Measurements from ENCODE around the gene OSBPL8.
A peak's percentile ranks its signal among the peaks of the same experiment; 100 is the strongest.
"Not testable (repeated sequence)": the region's sequence is repeated elsewhere in the genome, so short reads cannot be mapped to it uniquely, and the experiment has no call there.

The OSBPL8 gene

GRCh38 chr12:76413121-76413520, 146.4 kb downstream of the OSBPL8 start:
- DNase-seq = no peak

GRCh38 chr12:76410781-76411180, 148.8 kb downstream of the OSBPL8 start:
- no peak for DNase-seq

GRCh38 chr12:76410371-76410770, 149.2 kb downstream of the OSBPL8 start:
- DNase-seq = no peak

DNA sequence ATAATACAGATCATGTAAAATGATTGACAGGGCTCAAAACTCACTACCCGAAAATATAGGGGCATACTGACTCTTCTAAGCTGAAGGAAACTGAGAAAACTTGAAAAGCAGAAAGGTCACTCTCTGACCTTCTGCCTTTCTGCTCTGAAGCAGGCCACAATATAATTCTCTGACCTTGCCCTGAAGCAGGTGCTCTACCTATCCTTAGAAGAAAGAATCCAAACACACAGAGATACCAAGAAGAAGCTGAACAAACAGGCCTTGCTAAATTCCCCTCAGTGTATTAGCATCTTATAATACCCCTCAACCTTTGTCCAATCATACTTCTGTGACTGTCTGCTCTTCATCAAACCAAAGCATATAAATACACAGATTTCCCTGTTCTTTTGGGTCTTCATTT, 150.5 kb downstream of the OSBPL8 start:
- DNase-seq = no peak

GRCh38 chr12:76407710-76408109, 151.9 kb downstream of the OSBPL8 start:
- DNase-seq = no peak

DNA sequence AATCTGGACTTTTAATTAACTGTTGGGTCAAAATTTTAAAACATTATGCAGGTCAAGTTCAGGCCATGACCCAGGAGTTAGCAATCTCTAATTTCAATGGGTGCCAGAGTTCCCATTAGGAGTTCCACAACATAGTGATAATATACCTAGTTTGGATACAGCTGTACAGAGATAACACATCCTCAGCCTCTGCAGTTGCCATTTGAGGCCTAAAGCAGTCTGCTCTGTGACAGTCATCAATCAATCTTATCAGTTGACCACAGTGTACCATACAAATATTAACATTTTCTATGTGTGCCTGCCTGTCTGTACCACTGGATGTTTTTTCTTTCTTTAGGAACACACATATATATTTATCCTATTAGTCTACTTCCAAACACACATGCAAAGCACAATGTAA, 157.3 kb downstream of the OSBPL8 start:
- no peak for DNase-seq

DNA sequence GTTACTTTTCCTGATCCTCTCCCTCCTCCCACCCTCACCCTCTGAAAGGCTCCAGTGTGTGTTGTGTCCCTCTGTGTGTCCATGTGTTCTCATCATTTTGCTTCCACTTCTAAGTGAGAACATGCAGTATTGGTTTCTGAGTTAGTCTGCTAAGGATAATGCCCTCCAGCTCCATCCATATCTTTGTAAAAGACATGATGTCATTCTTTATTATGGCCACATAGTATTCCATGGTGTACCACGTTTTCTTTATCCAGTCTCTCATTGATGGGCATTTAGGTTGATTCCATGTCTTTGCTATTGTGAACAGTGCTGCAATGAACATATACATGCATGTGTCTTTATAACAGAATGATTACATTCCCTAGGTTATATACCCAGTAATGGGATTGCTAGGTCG, 159.4 kb downstream of the OSBPL8 start:
- DNase-seq = no peak

- no peak for DNase-seq
Measured at GRCh38 chr12:76399040-76399439, 160.5 kb downstream of the OSBPL8 start.

DNA sequence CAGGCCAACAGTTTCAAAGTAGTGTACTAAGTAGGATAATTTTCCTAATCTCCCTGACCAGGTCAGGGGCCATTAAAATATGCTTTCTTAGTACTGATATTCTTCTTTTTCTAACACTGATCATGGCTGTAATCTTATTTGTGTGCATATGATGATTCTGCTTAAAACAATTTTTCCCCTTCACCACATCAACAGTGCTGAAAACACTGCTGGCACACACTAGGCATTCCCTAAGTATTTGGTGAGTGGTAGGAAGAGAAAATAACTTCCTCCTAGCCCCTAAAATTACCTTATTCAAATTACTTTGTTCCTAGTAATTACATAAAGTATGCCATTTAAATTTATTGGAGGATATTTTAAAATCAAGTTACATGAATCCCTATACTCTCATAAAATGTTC, 161.5 kb downstream of the OSBPL8 start:
- DNase-seq = no peak

DNA sequence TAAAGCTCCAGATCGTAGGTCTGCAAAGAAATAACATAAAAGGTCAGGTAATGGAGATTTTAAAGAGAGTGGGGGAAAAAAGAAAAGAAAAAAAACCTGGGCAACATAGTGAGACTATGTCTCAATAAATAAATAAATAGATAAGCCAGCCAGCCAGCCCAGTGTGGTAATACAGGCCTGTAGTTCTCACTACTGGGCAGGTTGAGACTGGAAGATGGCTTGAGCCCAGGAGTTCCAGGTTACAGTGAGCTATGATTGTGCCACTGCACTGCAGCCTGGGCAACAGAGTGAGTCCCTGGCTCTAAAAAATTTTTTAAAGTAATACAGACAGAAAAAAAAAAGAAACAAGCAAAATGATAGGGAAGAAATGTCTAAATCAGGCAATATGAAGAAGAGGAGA, 168.1 kb downstream of the OSBPL8 start:
- DNase-seq = no peak

DNA sequence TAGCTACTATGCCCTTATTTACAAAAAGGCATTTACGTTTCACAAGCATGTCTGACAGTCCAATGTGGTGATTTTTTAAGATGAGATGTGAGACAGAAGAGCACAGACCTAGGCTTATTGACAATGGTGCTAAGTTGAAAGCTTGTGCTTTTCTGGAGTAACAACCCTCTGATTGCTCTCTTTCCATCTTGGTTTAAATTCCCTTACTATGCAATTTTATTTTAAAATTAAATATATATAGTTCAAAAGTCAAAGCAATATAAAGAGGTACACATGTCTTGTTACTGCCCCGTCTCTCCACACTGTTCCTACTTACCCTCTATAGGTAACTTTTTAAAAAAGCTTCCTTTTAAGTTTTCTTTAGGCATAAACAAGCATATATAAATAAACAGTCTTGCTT, 172.0 kb downstream of the OSBPL8 start:
- no peak for DNase-seq

GRCh38 chr12:76384560-76384959, 175.0 kb downstream of the OSBPL8 start:
- no peak for DNase-seq

DNA sequence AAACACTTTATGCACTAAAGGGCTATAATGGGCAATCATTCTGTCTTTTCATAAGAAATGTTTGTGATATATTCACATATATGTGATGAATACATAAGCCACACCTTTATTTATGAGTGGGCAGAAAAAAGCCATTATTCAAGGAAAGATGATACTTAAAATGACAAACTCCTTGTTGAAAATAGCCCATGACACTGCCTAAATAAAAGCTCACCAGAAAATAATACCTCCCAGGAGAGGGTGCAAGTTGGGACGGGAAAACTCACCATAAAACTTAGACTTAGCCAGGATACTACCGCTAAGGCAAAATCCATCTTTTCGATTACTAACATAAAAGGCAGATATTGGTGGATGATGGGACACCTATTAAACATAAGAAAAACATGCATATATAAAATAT, 175.6 kb downstream of the OSBPL8 start:
- DNase-seq = no peak

DNA sequence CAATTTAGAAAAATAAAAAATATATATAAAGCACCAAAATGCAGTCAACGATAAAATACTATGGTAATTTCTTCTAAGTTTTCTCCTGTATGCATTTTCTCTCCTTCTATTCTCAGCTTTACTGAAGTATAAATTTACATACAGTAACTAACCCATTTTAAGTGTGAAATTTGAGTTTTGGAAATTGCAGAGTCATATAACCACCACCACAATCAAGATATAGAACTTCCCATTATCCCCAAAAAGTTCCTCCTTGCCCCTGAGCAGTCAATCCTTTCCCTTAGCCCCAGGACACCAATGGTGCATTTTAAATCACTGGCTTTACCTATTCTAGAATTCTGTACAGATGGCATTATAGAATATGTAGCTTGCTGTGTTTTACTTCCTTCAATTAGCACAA, 180.3 kb downstream of the OSBPL8 start:
- no peak for DNase-seq

DNA sequence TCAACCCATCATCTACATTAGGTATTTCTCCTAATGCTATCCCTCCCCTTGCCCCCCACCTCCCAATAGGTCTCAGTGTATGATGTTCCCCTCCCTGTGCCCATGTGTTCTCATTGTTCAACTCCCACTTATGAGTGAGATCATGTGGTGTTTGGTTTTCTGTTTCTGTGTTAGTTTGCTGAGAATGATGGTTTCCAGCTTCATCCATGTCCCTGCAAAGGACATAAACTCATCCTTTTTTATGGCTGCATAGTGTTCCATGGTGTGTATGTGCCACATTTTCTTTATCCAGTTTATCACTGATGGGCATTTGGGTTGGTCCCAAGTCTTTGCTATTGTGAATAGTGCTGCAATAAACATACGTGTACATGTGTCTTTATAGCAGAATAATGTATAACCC, 182.7 kb downstream of the OSBPL8 start:
- DNase-seq = not testable (repeated sequence)

GRCh38 chr12:76375939-76376338, 183.6 kb downstream of the OSBPL8 start:
- DNase-seq = no peak

- DNase-seq = no peak
Measured at GRCh38 chr12:76375470-76375869, 184.1 kb downstream of the OSBPL8 start.

GRCh38 chr12:76374386-76375020, 185.1 kb downstream of the OSBPL8 start:
- DNase-seq = no peak

- no peak for DNase-seq
Measured at GRCh38 chr12:76368230-76368629, 191.3 kb downstream of the OSBPL8 start.

DNA sequence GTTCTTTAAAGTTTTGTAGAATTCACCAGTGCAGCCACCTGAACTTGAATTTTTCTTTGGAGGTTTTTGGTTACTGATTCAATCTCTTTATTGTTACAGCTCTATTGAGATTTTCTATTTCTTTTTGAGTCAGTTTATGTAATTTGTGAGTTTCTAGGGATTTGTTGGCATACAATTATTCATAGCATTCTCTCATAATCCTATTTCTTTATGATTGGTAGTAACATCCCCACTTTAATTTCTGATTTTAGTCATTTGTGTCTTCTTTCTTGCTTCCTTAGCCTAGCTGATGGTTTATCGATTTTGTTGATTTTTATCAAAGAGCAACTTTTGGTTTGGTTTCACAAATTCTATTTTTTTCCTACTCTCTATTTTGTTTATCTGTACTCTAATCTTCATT, 193.4 kb downstream of the OSBPL8 start:
- DNase-seq = no peak

DNA sequence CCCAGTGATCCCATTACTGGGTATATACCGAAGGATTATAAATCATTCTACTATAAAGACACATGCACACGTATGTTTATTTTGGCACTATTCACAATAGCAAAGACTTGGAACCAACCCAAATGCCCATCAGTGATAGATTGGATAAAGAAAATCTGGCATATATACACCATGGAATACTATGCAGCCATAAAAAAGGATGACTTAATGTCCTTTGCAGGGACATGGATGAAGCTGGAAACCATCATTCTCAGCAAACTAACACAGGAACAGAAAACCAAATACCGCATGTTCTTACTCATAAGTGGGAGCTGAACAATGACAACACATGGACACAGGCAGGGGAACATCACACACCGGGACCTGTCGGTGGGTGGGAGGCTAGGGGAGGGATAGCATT, 195.4 kb downstream of the OSBPL8 start:
- not testable (repeated sequence) for DNase-seq

- no peak for DNase-seq
Measured at GRCh38 chr12:76360316-76360715, 199.3 kb downstream of the OSBPL8 start.

GRCh38 chr12:76356071-76356470, 203.5 kb downstream of the OSBPL8 start:
- no peak for DNase-seq

- DNase-seq = peak; percentile 88
Measured at GRCh38 chr12:76348079-76348901, 211.3 kb downstream of the OSBPL8 start, which contains the start of gene BBS10. BBS10 (minus strand) TSS chr12:76348415; CDS start chr12:76348358, 57 bp downstream.
